GM12878 (cell line): ENCODE measurements around the gene UBE2E2. TPM values are rescaled to one million over a fixed set of nuclear protein-coding genes. Genes with fewer than 3 reads are reported as not detected.

Source experiments
- ATAC-seq: fragments of 200-7000 bp; cut with Tn5 transposase; 3 replicates; pipeline ENCODE4 v1.9.1; 2020; ENCODE audit warnings: mild to moderate bottlenecking, moderate library complexity
- BruUV-seq: library from RNA; stranded (reverse); fragments of 400-500 nt; replicated peaks from 2 replicates; lab custom pipeline; 2021; lab: Mats Ljungman, UMichigan
- CTCF ChIA-PET: fragments of 300-600 bp; sonication (Branson Sonifier 250); formaldehyde crosslinking; extraction: SDS; loops from one replicate; lab custom pipeline; 2021; ENCODE audit warnings: inconsistent platforms; lab: Yijun Ruan, JAX
- POLR2A ChIA-PET: fragments of 350-600 bp; formaldehyde crosslinking; extraction: SDS; loops from one replicate; lab custom pipeline; 2021; ENCODE audit warnings: inconsistent platforms; lab: Charles Lee
- RAD21 ChIA-PET: fragments of 300-600 bp; sonication (Branson Sonifier 250); formaldehyde crosslinking; loops from one replicate; lab custom pipeline; 2023; ENCODE audit warnings: antibody characterized with exemption; ENCODE audit not compliant: unreplicated experiment; lab: Charles Lee
- SMC1A ChIA-PET: fragments of 300-600 bp; sonication (Branson Sonifier 250); formaldehyde crosslinking; loops from one replicate; lab custom pipeline; 2023; ENCODE audit not compliant: unreplicated experiment, uncharacterized antibody; lab: Charles Lee
- DNase-seq: peaks from one replicate; pipeline ENCODE4 v3.0.0-alpha.2; 2011; ENCODE audit warnings: low read depth, low spot score
- FAIRE-seq: peaks from 3 replicates; lab custom pipeline; 2011; peaks lifted over from hg19 to GRCh38; lab: Jason Lieb, UNC
- H2AFZ ChIP-seq: 2 replicates; pipeline ENCODE4 v1.6.0; 2011; ENCODE audit warnings: low read depth, low read length, control low read depth; ENCODE audit not compliant: control insufficient read depth
- H3K27ac ChIP-seq: 2 replicates; pipeline ENCODE4 v1.5.1; 2011; ENCODE audit warnings: control low read depth; ENCODE audit not compliant: control insufficient read depth, insufficient read depth
- H3K27me3 ChIP-seq, 2 experiments: replicated peaks in 1 of 2; 2 replicates each; pipeline versions ENCODE4 v1.6.0 to v1.6.1; 2011; ENCODE audit warnings: low read length in 1 of 2; ENCODE audit not compliant: control insufficient read depth in 2 of 2, insufficient read depth in 2 of 2
- H3K36me3 ChIP-seq, 2 experiments: 2 replicates each; pipeline ENCODE4 v1.5.1; 2011; ENCODE audit warnings: low read length in 1 of 2; ENCODE audit not compliant: control insufficient read depth in 2 of 2, insufficient read depth in 2 of 2
- H3K4me1 ChIP-seq: 2 replicates; pipeline ENCODE4 v1.6.1; 2011; ENCODE audit warnings: mild to moderate bottlenecking, low read length, moderate library complexity, mixed read lengths; ENCODE audit not compliant: control insufficient read depth, insufficient read depth
- H3K4me2 ChIP-seq: 2 replicates; pipeline ENCODE4 v1.6.0; 2011; ENCODE audit warnings: control low read depth; ENCODE audit not compliant: control insufficient read depth, insufficient read depth
- H3K4me3 ChIP-seq: fragments of 200-600 bp; sonication (generic); 2 replicates; pipeline ENCODE4 v1.5.1; 2016
- H3K79me2 ChIP-seq: 2 replicates; pipeline ENCODE4 v1.6.0; 2011; ENCODE audit warnings: low read length; ENCODE audit not compliant: control insufficient read depth, insufficient read depth
- H3K9ac ChIP-seq: 2 replicates; pipeline ENCODE4 v1.8.0; 2011; ENCODE audit warnings: low read length, control low read depth, mixed read lengths; ENCODE audit not compliant: control insufficient read depth, insufficient read depth
- H3K9me3 ChIP-seq: replicated peaks from 3 replicates; pipeline ENCODE4 v1.5.1; 2011; ENCODE audit warnings: mild to moderate bottlenecking, low read length; ENCODE audit not compliant: control insufficient read depth, insufficient read depth
- H4K20me1 ChIP-seq: 2 replicates; pipeline ENCODE4 v1.6.0; 2011; ENCODE audit not compliant: control insufficient read depth, insufficient read depth
- BCL11A ChIP-seq: IDR thresholded peaks from 2 replicates; pipeline ENCODE4 v1.6.1; 2011; ENCODE audit warnings: low read depth, low read length
- GABPA ChIP-seq: IDR thresholded peaks from 2 replicates; pipeline ENCODE4 v1.6.1; 2014; ENCODE audit warnings: antibody characterized with exemption, low read depth, mild to moderate bottlenecking, inconsistent platforms
- KAT2A ChIP-seq: conservative IDR thresholded peaks from 2 replicates; pipeline ENCODE4 v1.6.1; 2011; ENCODE audit warnings: low read depth, low read length; ENCODE audit not compliant: control insufficient read depth
- PAX5 ChIP-seq: IDR thresholded peaks from 2 replicates; pipeline ENCODE4 v1.6.1; 2011; ENCODE audit warnings: low read depth, low read length, borderline replicate concordance
- SMARCA5 ChIP-seq: fragments of 450-650 bp; IDR thresholded peaks from 2 replicates; pipeline ENCODE4 v1.6.1; 2017; ENCODE audit warnings: mild to moderate bottlenecking
- SREBF1 ChIP-seq: IDR thresholded peaks from 2 replicates; pipeline ENCODE4 v1.6.1; 2012; ENCODE audit warnings: mild to moderate bottlenecking, low read length
- TARDBP ChIP-seq: IDR thresholded peaks from 2 replicates; pipeline ENCODE4 v1.6.1; 2016; ENCODE audit warnings: borderline replicate concordance
- WGBS: methylation state at CpG from one replicate; pipeline ENCODE4 v1.1.6; 2016; ENCODE audit warnings: low lambda C conversion rate; ENCODE audit not compliant: insufficient replicate concordance, insufficient coverage; ENCODE audit errors: missing lambda C conversion rate; 5-methylcytosine and 5-hydroxymethylcytosine counted together
- in situ Hi-C: fragments of 300-500 bp; cut with MboI; formaldehyde crosslinking; loops from 9 replicates; pipeline ENCODE4 v1.14.3; 2018; ENCODE audit warnings: mixed read lengths
- intact Hi-C: fragments of 100-400 bp; cut with micrococcal nuclease; formaldehyde crosslinking; loops from one replicate; pipeline ENCODE4 v1.14.2; 2022; ENCODE audit not compliant: unreplicated experiment
- polyA plus RNA-seq, 11 experiments: library from polyadenylated mRNA; depleted of rRNA in 4 of 11; unstranded in 6 of 11; stranded (reverse) in 5 of 11; fragments of >200 nt; fragmentation: Nextera tagmentation in 4 of 11; fragmentation: Illumina TruSeq in 1 of 11; extraction: Ambion mirVana in 4 of 11; extraction: Trizol in 1 of 11; gene quantifications; 1 replicate in 1 of 11; 2 replicates in 10 of 11; pipeline versions ENCODE4 v1.2.1 to v1.2.3, GENCODE V29; 2011 to 2016; ENCODE audit warnings: inconsistent platforms in 2 of 11, missing spikeins in 2 of 11, low read depth in 1 of 11
- total RNA-seq, 4 experiments: library from RNA; depleted of rRNA in 3 of 4; stranded (reverse); fragments of >200 nt in 3 of 4; fragmentation: Illumina TruSeq in 1 of 4; extraction: Trizol in 1 of 4; gene quantifications; 2 replicates each; pipeline versions ENCODE4 v1.2.1 to v1.2.3, GENCODE V29; 2013 to 2021
- TF ChIP-seq, protein P1 (sequence below): fragments of 450-650 bp; IDR thresholded peaks from 2 replicates; pipeline ENCODE4 v1.6.1; 2017; ENCODE audit warnings: low read depth, mild to moderate bottlenecking, moderate library complexity
- TF ChIP-seq, protein P2 (sequence below): fragments of 450-650 bp; IDR thresholded peaks from 2 replicates; pipeline ENCODE4 v1.6.1; 2017; ENCODE audit warnings: mild to moderate bottlenecking, low read depth, inconsistent platforms; ENCODE audit not compliant: poor library complexity, severe bottlenecking
- TF ChIP-seq, protein P3 (sequence below): fragments of 450-650 bp; formaldehyde crosslinking; IDR thresholded peaks from 2 replicates; pipeline ENCODE4 v1.4.0; 2020; ENCODE audit warnings: mild to moderate bottlenecking, moderate library complexity
- TF ChIP-seq, protein P4 (sequence below): fragments of 450-650 bp; IDR thresholded peaks from 2 replicates; pipeline ENCODE4 v1.6.1; 2016; ENCODE audit warnings: mild to moderate bottlenecking

UBE2E2 gene
- total and polyA plus RNA-seq, 10 of the 15 experiments (the other 5 are each of a cell fraction or from before 2014, with no cell fraction given) = 8.7 to 71.0 (median 36.4) TPM

DNA sequence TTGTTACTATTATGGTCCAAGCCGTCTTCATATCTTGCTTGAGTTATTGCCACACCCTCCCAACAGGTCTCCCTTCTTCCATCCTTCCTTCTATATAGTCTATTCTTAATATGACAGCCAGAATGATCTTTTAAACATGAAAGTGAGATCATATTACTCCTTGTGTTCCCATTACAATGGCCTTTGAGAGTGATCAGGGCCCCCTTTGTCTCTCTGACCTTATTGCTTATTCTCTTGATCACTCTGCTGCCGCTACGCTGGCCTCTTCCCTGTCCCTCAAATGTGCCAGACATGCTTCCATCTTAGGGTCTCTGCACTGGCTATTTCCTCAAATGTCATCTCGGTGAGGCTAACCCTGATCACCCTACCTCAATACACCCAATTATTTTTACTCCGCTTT lies 38.1 kb downstream of the UBE2E2 start:
- Histone ChIP-seq H3K27me3 (no peaks in the 10 kb centered on the region), H3K9ac (no peak overlapping the region), H3K36me3 (no peaks in the 10 kb centered on the region), H3K4me1 (no peaks in the 10 kb centered on the region), H3K4me2 (no peak overlapping the region)
- 97% methylated on average over 5 of the region's 5 CpGs for WGBS
- no peak for TF ChIP-seq PAX5
- TF ChIP-seq, protein P1, sequence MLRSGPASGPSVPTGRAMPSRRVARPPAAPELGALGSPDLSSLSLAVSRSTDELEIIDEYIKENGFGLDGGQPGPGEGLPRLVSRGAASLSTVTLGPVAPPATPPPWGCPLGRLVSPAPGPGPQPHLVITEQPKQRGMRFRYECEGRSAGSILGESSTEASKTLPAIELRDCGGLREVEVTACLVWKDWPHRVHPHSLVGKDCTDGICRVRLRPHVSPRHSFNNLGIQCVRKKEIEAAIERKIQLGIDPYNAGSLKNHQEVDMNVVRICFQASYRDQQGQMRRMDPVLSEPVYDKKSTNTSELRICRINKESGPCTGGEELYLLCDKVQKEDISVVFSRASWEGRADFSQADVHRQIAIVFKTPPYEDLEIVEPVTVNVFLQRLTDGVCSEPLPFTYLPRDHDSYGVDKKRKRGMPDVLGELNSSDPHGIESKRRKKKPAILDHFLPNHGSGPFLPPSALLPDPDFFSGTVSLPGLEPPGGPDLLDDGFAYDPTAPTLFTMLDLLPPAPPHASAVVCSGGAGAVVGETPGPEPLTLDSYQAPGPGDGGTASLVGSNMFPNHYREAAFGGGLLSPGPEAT = no peak
- TF ChIP-seq SMARCA5 = no peak
- TF ChIP-seq, protein P2, sequence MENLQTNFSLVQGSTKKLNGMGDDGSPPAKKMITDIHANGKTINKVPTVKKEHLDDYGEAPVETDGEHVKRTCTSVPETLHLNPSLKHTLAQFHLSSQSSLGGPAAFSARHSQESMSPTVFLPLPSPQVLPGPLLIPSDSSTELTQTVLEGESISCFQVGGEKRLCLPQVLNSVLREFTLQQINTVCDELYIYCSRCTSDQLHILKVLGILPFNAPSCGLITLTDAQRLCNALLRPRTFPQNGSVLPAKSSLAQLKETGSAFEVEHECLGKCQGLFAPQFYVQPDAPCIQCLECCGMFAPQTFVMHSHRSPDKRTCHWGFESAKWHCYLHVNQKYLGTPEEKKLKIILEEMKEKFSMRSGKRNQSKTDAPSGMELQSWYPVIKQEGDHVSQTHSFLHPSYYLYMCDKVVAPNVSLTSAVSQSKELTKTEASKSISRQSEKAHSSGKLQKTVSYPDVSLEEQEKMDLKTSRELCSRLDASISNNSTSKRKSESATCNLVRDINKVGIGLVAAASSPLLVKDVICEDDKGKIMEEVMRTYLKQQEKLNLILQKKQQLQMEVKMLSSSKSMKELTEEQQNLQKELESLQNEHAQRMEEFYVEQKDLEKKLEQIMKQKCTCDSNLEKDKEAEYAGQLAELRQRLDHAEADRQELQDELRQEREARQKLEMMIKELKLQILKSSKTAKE = no peak
- no peak for TF ChIP-seq GABPA
- no peak for TF ChIP-seq SREBF1
- no peak for TF ChIP-seq BCL11A
- TF ChIP-seq TARDBP = no peak
- TF ChIP-seq, protein P3, sequence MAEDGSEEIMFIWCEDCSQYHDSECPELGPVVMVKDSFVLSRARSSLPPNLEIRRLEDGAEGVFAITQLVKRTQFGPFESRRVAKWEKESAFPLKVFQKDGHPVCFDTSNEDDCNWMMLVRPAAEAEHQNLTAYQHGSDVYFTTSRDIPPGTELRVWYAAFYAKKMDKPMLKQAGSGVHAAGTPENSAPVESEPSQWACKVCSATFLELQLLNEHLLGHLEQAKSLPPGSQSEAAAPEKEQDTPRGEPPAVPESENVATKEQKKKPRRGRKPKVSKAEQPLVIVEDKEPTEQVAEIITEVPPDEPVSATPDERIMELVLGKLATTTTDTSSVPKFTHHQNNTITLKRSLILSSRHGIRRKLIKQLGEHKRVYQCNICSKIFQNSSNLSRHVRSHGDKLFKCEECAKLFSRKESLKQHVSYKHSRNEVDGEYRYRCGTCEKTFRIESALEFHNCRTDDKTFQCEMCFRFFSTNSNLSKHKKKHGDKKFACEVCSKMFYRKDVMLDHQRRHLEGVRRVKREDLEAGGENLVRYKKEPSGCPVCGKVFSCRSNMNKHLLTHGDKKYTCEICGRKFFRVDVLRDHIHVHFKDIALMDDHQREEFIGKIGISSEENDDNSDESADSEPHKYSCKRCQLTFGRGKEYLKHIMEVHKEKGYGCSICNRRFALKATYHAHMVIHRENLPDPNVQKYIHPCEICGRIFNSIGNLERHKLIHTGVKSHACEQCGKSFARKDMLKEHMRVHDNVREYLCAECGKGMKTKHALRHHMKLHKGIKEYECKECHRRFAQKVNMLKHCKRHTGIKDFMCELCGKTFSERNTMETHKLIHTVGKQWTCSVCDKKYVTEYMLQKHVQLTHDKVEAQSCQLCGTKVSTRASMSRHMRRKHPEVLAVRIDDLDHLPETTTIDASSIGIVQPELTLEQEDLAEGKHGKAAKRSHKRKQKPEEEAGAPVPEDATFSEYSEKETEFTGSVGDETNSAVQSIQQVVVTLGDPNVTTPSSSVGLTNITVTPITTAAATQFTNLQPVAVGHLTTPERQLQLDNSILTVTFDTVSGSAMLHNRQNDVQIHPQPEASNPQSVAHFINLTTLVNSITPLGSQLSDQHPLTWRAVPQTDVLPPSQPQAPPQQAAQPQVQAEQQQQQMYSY (CRISPR knock-in tag) = no peak
- TF ChIP-seq KAT2A = no peak
- TF ChIP-seq, protein P4, sequence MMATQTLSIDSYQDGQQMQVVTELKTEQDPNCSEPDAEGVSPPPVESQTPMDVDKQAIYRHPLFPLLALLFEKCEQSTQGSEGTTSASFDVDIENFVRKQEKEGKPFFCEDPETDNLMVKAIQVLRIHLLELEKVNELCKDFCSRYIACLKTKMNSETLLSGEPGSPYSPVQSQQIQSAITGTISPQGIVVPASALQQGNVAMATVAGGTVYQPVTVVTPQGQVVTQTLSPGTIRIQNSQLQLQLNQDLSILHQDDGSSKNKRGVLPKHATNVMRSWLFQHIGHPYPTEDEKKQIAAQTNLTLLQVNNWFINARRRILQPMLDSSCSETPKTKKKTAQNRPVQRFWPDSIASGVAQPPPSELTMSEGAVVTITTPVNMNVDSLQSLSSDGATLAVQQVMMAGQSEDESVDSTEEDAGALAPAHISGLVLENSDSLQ = no peak
- TF ChIP-seq, all 136 proteins: peak for 0
- ChIA-PET SMC1A (interaction anchor here (1.0 to 2.2 kb wide), 7 partner anchors 10 to 28 kb away, joined by 3 to 10 read pairs (median 4); no protein-coding TSS in a partner anchor), POLR2A (no interaction called here), RAD21 (no interaction called here), CTCF (interaction anchor here (0.9 to 2.0 kb wide), 3 partner anchors 10 to 15 kb away, joined by 4 to 11 read pairs (median 5); no protein-coding TSS in a partner anchor)
- H3K27ac ChIP-seq = no peak overlapping the region
- no TSS peak for BruUV-seq
- no peak for DNase-seq
- H3K9me3 ChIP-seq = no peaks in the 10 kb centered on the region; the same call in 2 of the 3 replicates
- no peaks in the 10 kb centered on the region for H4K20me1 ChIP-seq
- intact Hi-C loops (no loop called here), in situ Hi-C loops (no loop called here)
- H3K4me3 ChIP-seq = no peak overlapping the region
- ATAC-seq = no peak
- no peak for FAIRE-seq
- H3K79me2 ChIP-seq = peaks cover 32% of the 10 kb centered on the region
- no peak overlapping the region for H2AFZ ChIP-seq
